HCT116 (cell line): ENCODE results near the gene SETD2. TPM values are rescaled to one million over a fixed set of nuclear protein-coding genes. Genes with fewer than 3 reads are reported as not detected.

Source experiments
- ATAC-seq: fragments of 200-7000 bp; cut with Tn5 transposase; 2 replicates; pipeline ENCODE4 v1.9.1; 2020; ENCODE audit warnings: mild to moderate bottlenecking, moderate library complexity
- BruUV-seq: library from RNA; stranded (reverse); fragments of 400-500 nt; replicated peaks from 2 replicates; lab custom pipeline; 2021; lab: Mats Ljungman, UMichigan
- CTCF ChIA-PET: fragments of 300-600 bp; sonication (Branson Sonifier 250); formaldehyde crosslinking; loops from one replicate; lab custom pipeline; 2021; ENCODE audit warnings: antibody characterized with exemption; lab: Charles Lee
- POLR2A ChIA-PET: fragments of 300-600, 350-600 bp; sonication (Branson Sonifier 250); formaldehyde crosslinking; loops from one replicate; lab custom pipeline; 2021; ENCODE audit warnings: antibody characterized with exemption; lab: Charles Lee
- RAD21 ChIA-PET, 2 experiments: fragments of 300-600 bp; sonication (Branson Sonifier 250); formaldehyde crosslinking; loops; one replicate each; lab custom pipeline; 2023; ENCODE audit warnings: low total read pairs in 2 of 2; ENCODE audit not compliant: uncharacterized antibody in 2 of 2, unreplicated experiment in 2 of 2, low non-redundant PET in 1 of 2; lab: Charles Lee
- DNase-seq: peaks from one replicate; pipeline ENCODE4 v3.0.0-alpha.2; 2010; ENCODE audit warnings: low read depth, low spot score
- H2AFZ ChIP-seq: fragments of 200-600 bp; shearing (Covaris generic), sonication (generic); 2 replicates; pipeline ENCODE4 v1.6.1; 2017; ENCODE audit warnings: low read depth, mixed run types, mixed read lengths, antibody characterized with exemption, low read length; ENCODE audit not compliant: poor library complexity, severe bottlenecking
- H3K27ac ChIP-seq: 2 replicates; pipeline ENCODE4 v1.5.1; 2012; ENCODE audit warnings: low read depth, low read length
- H3K27me3 ChIP-seq: fragments of 200-600 bp; sonication (generic); 2 replicates; pipeline ENCODE4 v1.6.1; 2016; ENCODE audit warnings: mixed run types, low read length, mixed read lengths; ENCODE audit not compliant: insufficient read depth
- H3K36me3 ChIP-seq, 2 experiments: fragments of 200-500 bp in 1 of 2; fragments of 200-600 bp in 1 of 2; sonication (Bioruptor generic) in 1 of 2; sonication (generic) in 1 of 2; 2 replicates each; pipeline versions ENCODE4 v1.5.1 to v1.6.1; 2014 to 2016; ENCODE audit warnings: low read length in 2 of 2, inconsistent platforms in 1 of 2, mixed read lengths in 1 of 2, mixed run types in 1 of 2; ENCODE audit not compliant: insufficient read depth in 2 of 2, control insufficient read depth in 1 of 2
- H3K4me1 ChIP-seq, 2 experiments: fragments of 200-600 bp in 1 of 2; sonication (generic) in 1 of 2; 2 replicates each; pipeline versions ENCODE4 v1.5.1 to v1.6.1; 2012 to 2017; ENCODE audit warnings: low read length in 2 of 2, inconsistent platforms in 1 of 2, mild to moderate bottlenecking in 1 of 2, mixed read lengths in 1 of 2, mixed run types in 1 of 2, moderate library complexity in 1 of 2; ENCODE audit not compliant: insufficient read depth in 2 of 2, control insufficient read depth in 1 of 2
- H3K4me2 ChIP-seq: fragments of 200-600 bp; sonication (generic); 2 replicates; pipeline ENCODE4 v1.6.1; 2017; ENCODE audit warnings: mixed run types, low read length, mixed read lengths
- H3K4me3 ChIP-seq, 2 experiments: fragments of 200-600 bp in 1 of 2; sonication (generic) in 1 of 2; replicated peaks in 1 of 2; 2 replicates each; pipeline ENCODE4 v1.5.1; 2011 to 2016; ENCODE audit warnings: low read length in 2 of 2, control low read depth in 1 of 2, low read depth in 1 of 2, mild to moderate bottlenecking in 1 of 2, mixed read lengths in 1 of 2, mixed run types in 1 of 2
- H3K79me2 ChIP-seq: fragments of 200-600 bp; sonication (generic); 2 replicates; pipeline ENCODE4 v1.6.1; 2017; ENCODE audit warnings: mild to moderate bottlenecking, mixed run types, low read length, moderate library complexity, mixed read lengths; ENCODE audit not compliant: insufficient read depth
- H3K9ac ChIP-seq: fragments of 200-600 bp; sonication (generic); 2 replicates; pipeline ENCODE4 v1.6.1; 2016; ENCODE audit warnings: low read length, mixed read lengths
- H3K9me2 ChIP-seq: fragments of 200-600 bp; sonication (generic), shearing (Covaris generic); 2 replicates; pipeline ENCODE4 v1.6.1; 2017; ENCODE audit warnings: mixed run types, mild to moderate bottlenecking, moderate library complexity; ENCODE audit not compliant: insufficient read depth
- H3K9me3 ChIP-seq, 2 experiments: fragments of 200-500 bp in 1 of 2; fragments of 200-600 bp in 1 of 2; sonication (Bioruptor generic) in 1 of 2; sonication (generic) in 1 of 2; 2 replicates each; pipeline ENCODE4 v1.6.1; 2014 to 2017; ENCODE audit warnings: low read length in 2 of 2, mixed read lengths in 2 of 2, inconsistent platforms in 1 of 2, low read depth in 1 of 2, mild to moderate bottlenecking in 1 of 2, mixed run types in 1 of 2, moderate library complexity in 1 of 2; ENCODE audit not compliant: control insufficient read depth in 1 of 2, insufficient read depth in 1 of 2
- H4K20me1 ChIP-seq: fragments of 200-600 bp; sonication (generic), shearing (Covaris generic); 2 replicates; pipeline ENCODE4 v1.6.1; 2017; ENCODE audit warnings: mixed run types, mild to moderate bottlenecking, moderate library complexity; ENCODE audit not compliant: insufficient read depth
- EGR1 ChIP-seq: IDR thresholded peaks from 2 replicates; pipeline ENCODE4 v1.6.1; 2012; ENCODE audit warnings: low read depth
- ELF1 ChIP-seq: IDR thresholded peaks from 2 replicates; pipeline ENCODE4 v1.6.1; 2012; ENCODE audit warnings: low read depth, borderline replicate concordance
- EZH2 ChIP-seq: fragments of 200-600 bp; sonication (generic); IDR thresholded peaks from 2 replicates; pipeline ENCODE4 v1.6.1; 2017; ENCODE audit warnings: antibody characterized with exemption, mixed run types
- EZH2phosphoT487 ChIP-seq: fragments of 200-600 bp; IDR thresholded peaks from 2 replicates; pipeline ENCODE4 v1.6.1; 2018; ENCODE audit warnings: antibody characterized with exemption, borderline replicate concordance
- FOSL1 ChIP-seq: IDR thresholded peaks from 2 replicates; pipeline ENCODE4 v1.6.1; 2012; ENCODE audit warnings: low read depth
- POLR2A ChIP-seq: IDR thresholded peaks from 2 replicates; pipeline ENCODE4 v1.7.0; 2011; ENCODE audit warnings: borderline replicate concordance; ENCODE audit not compliant: insufficient read depth, insufficient read length; ENCODE audit errors: extremely low read depth
- SP1 ChIP-seq: IDR thresholded peaks from 2 replicates; pipeline ENCODE4 v1.6.1; 2012; ENCODE audit warnings: low read depth
- intact Hi-C: fragments of 100-400 bp; cut with micrococcal nuclease; formaldehyde crosslinking; loops from 2 replicates; pipeline ENCODE4 v1.10.0; 2022
- total RNA-seq: library from RNA; stranded (reverse); gene quantifications from one replicate; pipeline ENCODE4 v1.2.1, GENCODE V29; 2021; ENCODE audit not compliant: unreplicated experiment
- TF ChIP-seq, protein P1 (sequence below): IDR thresholded peaks from 2 replicates; pipeline ENCODE4 v1.6.1; 2011; ENCODE audit warnings: mild to moderate bottlenecking, low read length, moderate library complexity; ENCODE audit not compliant: insufficient replicate concordance; ENCODE audit errors: extremely low read depth

The SETD2 gene
- total RNA-seq, 1 experiment from 2014 or later, result 33.0 TPM

DNA sequence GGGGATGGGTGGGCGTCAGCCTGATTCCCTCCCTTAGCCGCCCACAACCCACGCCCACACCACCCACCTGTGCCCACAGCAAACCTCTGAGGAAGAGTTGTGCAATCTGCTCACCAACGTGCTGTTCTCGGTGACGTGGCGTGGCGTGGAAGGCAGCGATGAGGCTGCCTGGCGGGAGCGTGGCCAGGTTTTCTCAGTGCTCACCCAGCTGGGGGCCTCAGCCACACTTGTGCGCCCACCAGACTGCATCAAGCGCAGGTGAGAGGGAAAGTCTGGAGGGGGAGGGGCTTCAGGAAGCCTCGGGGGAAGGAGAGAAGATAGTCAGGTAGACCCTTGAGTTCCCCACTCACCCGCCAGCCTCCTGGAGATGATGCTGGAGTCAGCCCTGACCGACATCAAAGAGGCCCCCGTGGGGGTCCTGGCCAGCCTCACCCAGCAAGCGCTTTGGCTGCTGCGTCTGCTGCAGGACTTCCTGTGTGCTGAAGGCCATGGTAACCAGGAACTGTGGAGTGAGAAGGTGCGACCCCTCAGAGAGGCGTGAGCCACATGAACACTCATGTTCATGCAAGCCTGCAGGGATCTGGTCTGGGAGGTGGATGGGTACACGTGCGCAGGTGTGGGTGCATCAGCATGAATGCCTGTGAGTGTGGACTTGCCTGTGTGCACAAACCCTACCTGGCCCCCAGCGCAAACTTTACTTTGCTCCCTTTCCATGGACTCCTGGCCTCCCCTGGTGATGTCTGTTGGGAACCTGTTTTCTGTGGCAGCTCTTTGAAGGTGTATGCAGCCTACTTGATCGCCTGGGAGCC lies 162.8 kb downstream of the SETD2 start:
- peaks cover 0 to 21% of the 10 kb centered on the region in 2 experiments; a peak in 2 of 4 replicates for H3K36me3 ChIP-seq
- ATAC-seq (no peak), DNase-seq (no peak)
- H3K4me1 ChIP-seq, result peaks cover 0 to 15% of the 10 kb centered on the region in 2 experiments; a peak in 1 of 4 replicates
- CTCF ChIA-PET, result no interaction called here
- no peak overlapping the region for H2AFZ ChIP-seq
- H3K79me2 ChIP-seq, result no peaks in the 10 kb centered on the region
- TF ChIP-seq POLR2A, result no peak
- no peak for TF ChIP-seq ELF1
- no peak for TF ChIP-seq EZH2
- no peak for TF ChIP-seq EZH2phosphoT487
- TF ChIP-seq, protein P1, sequence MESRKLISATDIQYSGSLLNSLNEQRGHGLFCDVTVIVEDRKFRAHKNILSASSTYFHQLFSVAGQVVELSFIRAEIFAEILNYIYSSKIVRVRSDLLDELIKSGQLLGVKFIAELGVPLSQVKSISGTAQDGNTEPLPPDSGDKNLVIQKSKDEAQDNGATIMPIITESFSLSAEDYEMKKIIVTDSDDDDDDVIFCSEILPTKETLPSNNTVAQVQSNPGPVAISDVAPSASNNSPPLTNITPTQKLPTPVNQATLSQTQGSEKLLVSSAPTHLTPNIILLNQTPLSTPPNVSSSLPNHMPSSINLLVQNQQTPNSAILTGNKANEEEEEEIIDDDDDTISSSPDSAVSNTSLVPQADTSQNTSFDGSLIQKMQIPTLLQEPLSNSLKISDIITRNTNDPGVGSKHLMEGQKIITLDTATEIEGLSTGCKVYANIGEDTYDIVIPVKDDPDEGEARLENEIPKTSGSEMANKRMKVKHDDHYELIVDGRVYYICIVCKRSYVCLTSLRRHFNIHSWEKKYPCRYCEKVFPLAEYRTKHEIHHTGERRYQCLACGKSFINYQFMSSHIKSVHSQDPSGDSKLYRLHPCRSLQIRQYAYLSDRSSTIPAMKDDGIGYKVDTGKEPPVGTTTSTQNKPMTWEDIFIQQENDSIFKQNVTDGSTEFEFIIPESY, result no peak
- no peak for TF ChIP-seq SP1
- TF ChIP-seq EGR1, result no peak
- TF ChIP-seq FOSL1, result no peak
- no peak overlapping the region for H3K4me3 ChIP-seq
- BruUV-seq, result no TSS peak
- no peaks in the 10 kb centered on the region for H3K9me2 ChIP-seq
- no peaks in the 10 kb centered on the region for H3K27me3 ChIP-seq
- intact Hi-C loops, result no loop called here
- no peak overlapping the region for H3K9ac ChIP-seq
- POLR2A ChIA-PET, result no interaction called here
- no peaks in the 10 kb centered on the region for H4K20me1 ChIP-seq
- RAD21 ChIA-PET, result no interaction called here
- no peak overlapping the region for H3K4me2 ChIP-seq
- no peaks in the 10 kb centered on the region for H3K9me3 ChIP-seq
- H3K27ac ChIP-seq, result no peak overlapping the region
